SK-N-SH (cell line): Measurements from ENCODE around the gene TSHR. TPM values are rescaled to one million over a fixed set of nuclear protein-coding genes. Genes with fewer than 3 reads are reported as not detected.

Source experiments
- CTCF ChIA-PET: fragments of 300-600, 350-600 bp; formaldehyde crosslinking; extraction: SDS; loops from one replicate; lab custom pipeline; 2021; lab: Yijun Ruan, JAX
- POLR2A ChIA-PET: fragments of 350-600 bp; sonication (Branson Sonifier 250); formaldehyde crosslinking; extraction: SDS; loops from one replicate; lab custom pipeline; 2020; ENCODE audit warnings: antibody characterized with exemption, inconsistent platforms; lab: Yijun Ruan, JAX
- DNase-seq: peaks from one replicate; pipeline ENCODE4 v3.0.0; 2012
- H2AFZ ChIP-seq: fragments of 200-600 bp; sonication (generic); 2 replicates; pipeline ENCODE4 v1.8.1; 2016; ENCODE audit warnings: antibody characterized with exemption, mild to moderate bottlenecking, low read depth
- H3F3A ChIP-seq: fragments of 200-600 bp; sonication (generic); replicated peaks from 2 replicates; pipeline ENCODE3; 2016; ENCODE audit warnings: antibody characterized with exemption, mild to moderate bottlenecking; ENCODE audit not compliant: insufficient read depth
- H3K27ac ChIP-seq, 2 experiments: fragments of 200-500 bp in 1 of 2; fragments of 200-600 bp in 1 of 2; sonication (Bioruptor generic) in 1 of 2; sonication (generic), shearing (Covaris generic) in 1 of 2; 2 replicates each; pipeline versions ENCODE4 v1.5.1 to v1.6.1; 2014 to 2016; ENCODE audit warnings: low read depth in 2 of 2, inconsistent platforms in 1 of 2, low read length in 1 of 2, mild to moderate bottlenecking in 1 of 2, mixed read lengths in 1 of 2
- H3K27me3 ChIP-seq: fragments of 200-600 bp; sonication (generic), shearing (Covaris generic); 2 replicates; pipeline ENCODE4 v1.6.1; 2016; ENCODE audit warnings: mixed run types; ENCODE audit not compliant: insufficient read depth
- H3K36me3 ChIP-seq, 2 experiments: fragments of 200-500 bp in 1 of 2; fragments of 200-600 bp in 1 of 2; sonication (Bioruptor generic) in 1 of 2; sonication (generic) in 1 of 2; replicated peaks in 1 of 2; 2 replicates each; pipeline versions ENCODE3 to v1.5.1; 2014 to 2016; ENCODE audit warnings: low read length in 1 of 2, mild to moderate bottlenecking in 1 of 2; ENCODE audit not compliant: insufficient read depth in 2 of 2, control insufficient read depth in 1 of 2
- H3K4me1 ChIP-seq, 2 experiments: fragments of 200-500 bp in 1 of 2; fragments of 200-600 bp in 1 of 2; sonication (Bioruptor generic) in 1 of 2; sonication (generic), shearing (Covaris generic) in 1 of 2; 2 replicates each; pipeline versions ENCODE4 v1.5.1 to v1.6.1; 2014 to 2016; ENCODE audit warnings: low read depth in 1 of 2, low read length in 1 of 2, mixed run types in 1 of 2; ENCODE audit not compliant: insufficient read depth in 2 of 2, control insufficient read depth in 1 of 2
- H3K4me2 ChIP-seq: fragments of 200-600 bp; sonication (generic), shearing (Covaris generic); 2 replicates; pipeline ENCODE4 v1.6.1; 2017; ENCODE audit warnings: mixed run types
- H3K4me3 ChIP-seq, 2 experiments: fragments of 200-500 bp in 1 of 2; fragments of 200-600 bp in 1 of 2; sonication (Bioruptor generic) in 1 of 2; sonication (generic), shearing (Covaris generic) in 1 of 2; 2 replicates each; pipeline versions ENCODE4 v1.5.1 to v1.8.1; 2014 to 2016; ENCODE audit warnings: low read depth in 2 of 2, inconsistent platforms in 1 of 2, low read length in 1 of 2, mild to moderate bottlenecking in 1 of 2, mixed read lengths in 1 of 2, moderate library complexity in 1 of 2
- H3K79me2 ChIP-seq: fragments of 200-600 bp; sonication (generic); 2 replicates; pipeline ENCODE4 v1.8.1; 2017; ENCODE audit warnings: mild to moderate bottlenecking; ENCODE audit not compliant: insufficient read depth
- H3K9ac ChIP-seq: fragments of 200-600 bp; sonication (generic); 2 replicates; pipeline ENCODE4 v1.6.1; 2017; ENCODE audit warnings: mixed run types
- H3K9me2 ChIP-seq: fragments of 200-600 bp; sonication (generic); 2 replicates; pipeline ENCODE4 v1.6.1; 2017; ENCODE audit warnings: mixed run types
- H3K9me3 ChIP-seq: fragments of 200-600 bp; sonication (generic); 2 replicates; pipeline ENCODE4 v1.6.1; 2017; ENCODE audit warnings: mixed run types, mild to moderate bottlenecking, moderate library complexity
- H4K20me1 ChIP-seq: fragments of 200-600 bp; sonication (generic); 2 replicates; pipeline ENCODE4 v1.6.1; 2017; ENCODE audit warnings: mild to moderate bottlenecking, mixed run types; ENCODE audit not compliant: insufficient read depth
- FOSL2 ChIP-seq: IDR thresholded peaks from 2 replicates; pipeline ENCODE4 v1.4.0; 2012; ENCODE audit warnings: low read depth, mild to moderate bottlenecking, moderate library complexity, borderline replicate concordance
- FOXM1 ChIP-seq: IDR thresholded peaks from 2 replicates; pipeline ENCODE4 v1.4.0; 2012; ENCODE audit warnings: low read depth, mild to moderate bottlenecking
- GATA2 ChIP-seq: sonication (generic); formaldehyde crosslinking; IDR thresholded peaks from 2 replicates; pipeline ENCODE4 v1.5.0; 2020; ENCODE audit warnings: mild to moderate bottlenecking, missing genetic modification reagents
- NRF1 ChIP-seq: IDR thresholded peaks from 2 replicates; pipeline ENCODE4 v1.6.1; 2012; ENCODE audit warnings: low read depth, mild to moderate bottlenecking, low read length
- RCOR1 ChIP-seq: fragments of 150-350 bp; IDR thresholded peaks from 2 replicates; pipeline ENCODE4 v1.6.1; 2017; ENCODE audit warnings: antibody characterized with exemption, low read length
- TEAD4 ChIP-seq: IDR thresholded peaks from 2 replicates; pipeline ENCODE4 v1.4.0; 2012; ENCODE audit warnings: mild to moderate bottlenecking, borderline replicate concordance; ENCODE audit not compliant: insufficient read depth
- YY1 ChIP-seq: IDR thresholded peaks from 2 replicates; pipeline ENCODE4 v1.4.0; 2012; ENCODE audit warnings: low read depth, mild to moderate bottlenecking
- WGBS: methylation state at CpG from one replicate; pipeline ENCODE4 v1.1.6; 2017; ENCODE audit warnings: low lambda C conversion rate; 5-methylcytosine and 5-hydroxymethylcytosine counted together
- polyA plus RNA-seq, 3 experiments: library from polyadenylated mRNA; depleted of rRNA; stranded (reverse); fragments of >200 nt; gene quantifications; 2 replicates each; pipeline ENCODE4 v1.2.3, GENCODE V29; 2012
- TF ChIP-seq, protein P1 (sequence below): IDR thresholded peaks from 2 replicates; pipeline ENCODE4 v1.4.0; 2012; ENCODE audit warnings: low read depth
- TF ChIP-seq, protein P2 (sequence below): fragments of 150-350 bp; IDR thresholded peaks from 2 replicates; pipeline ENCODE4 v1.6.1; 2016; ENCODE audit warnings: mild to moderate bottlenecking, low read depth, low read length
- TF ChIP-seq, protein P3 (sequence below): IDR thresholded peaks from 2 replicates; pipeline ENCODE4; 2012

The TSHR gene
- polyA plus RNA-seq, 1 of the 3 experiments (the other 2 are of a cell fraction) = not detected

DNA sequence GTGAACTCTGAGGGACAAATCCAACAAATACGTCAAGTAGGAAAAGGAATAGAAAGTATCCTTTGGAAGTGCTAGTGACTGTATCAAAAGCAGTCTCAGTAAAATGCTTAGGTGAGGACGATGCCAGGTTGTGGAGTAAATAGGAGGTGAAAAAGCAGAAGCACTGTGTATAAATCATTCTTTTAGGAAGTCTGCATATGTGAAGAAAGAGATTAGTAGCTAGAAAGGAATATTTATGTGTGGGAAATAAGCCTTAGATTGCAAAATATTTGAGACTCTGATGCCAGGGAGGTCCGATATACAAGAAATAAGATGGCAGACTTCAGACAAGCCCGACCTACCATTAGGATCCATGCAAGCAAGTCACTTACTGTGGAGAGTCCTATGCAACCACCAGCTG, 21.7 kb upstream of the TSHR start:
- no peak for DNase-seq
- Histone ChIP-seq H3K4me2 (no peak overlapping the region), H3K79me2 (peaks cover 36% of the 10 kb centered on the region), H3K9me3 (no peaks in the 10 kb centered on the region), H3K9ac (no peak overlapping the region), H3K27ac (no peak overlapping the region), H3K27me3 (no peaks in the 10 kb centered on the region), H2AFZ (no peak overlapping the region)
- 91% methylated on average over 4 of the region's 4 CpGs for WGBS
- TF ChIP-seq NRF1 (no peak), FOXM1 (no peak), TEAD4 (no peak), YY1 (no peak), RCOR1 (no peak)
- TF ChIP-seq, protein P1, sequence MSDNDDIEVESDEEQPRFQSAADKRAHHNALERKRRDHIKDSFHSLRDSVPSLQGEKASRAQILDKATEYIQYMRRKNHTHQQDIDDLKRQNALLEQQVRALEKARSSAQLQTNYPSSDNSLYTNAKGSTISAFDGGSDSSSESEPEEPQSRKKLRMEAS = no peak
- TF ChIP-seq, all 33 proteins: peak for 0
- H3K36me3 ChIP-seq = peaks cover 0 to 4% of the 10 kb centered on the region in 2 experiments
- CTCF ChIA-PET = interaction anchor here (1.2 kb wide), 1 partner anchor 83 kb away, joined by 3 read pairs; no protein-coding TSS in a partner anchor
- H3K9me2 ChIP-seq = no peaks in the 10 kb centered on the region
- peaks cover 5% of the 10 kb centered on the region for H3F3A ChIP-seq
- POLR2A ChIA-PET = no interaction called here
- H4K20me1 ChIP-seq = no peaks in the 10 kb centered on the region
- no peak overlapping the region for H3K4me3 ChIP-seq
- H3K4me1 ChIP-seq = peaks cover 3 to 14% of the 10 kb centered on the region in 2 experiments; a peak in 3 of 4 replicates

DNA sequence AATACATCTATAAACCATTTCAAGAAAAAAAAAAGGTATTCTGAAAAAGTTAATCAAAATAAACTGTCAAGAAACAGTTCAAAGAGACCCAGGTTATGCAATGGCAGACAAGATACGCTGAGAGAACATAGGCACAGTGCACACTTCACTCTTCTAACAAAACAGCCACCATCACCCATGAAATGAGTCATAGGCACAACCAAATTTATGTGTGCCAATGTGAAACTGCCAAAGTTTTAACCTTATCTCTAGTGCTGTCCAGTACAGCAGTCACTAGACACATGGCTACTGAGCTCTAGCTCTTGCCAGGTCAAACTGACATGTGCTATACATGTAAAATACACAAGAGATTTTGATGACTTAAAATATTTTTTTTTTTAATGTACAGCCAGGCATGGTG, 15.3 kb upstream of the TSHR start:
- POLR2A ChIA-PET = interaction anchor here (0.7 kb wide), 1 partner anchor 10 kb away, joined by 3 read pairs; no protein-coding TSS in a partner anchor
- CTCF ChIA-PET = interaction anchor here (1.2 to 2.7 kb wide), 2 partner anchors 15 to 47 kb away, joined by 3 to 12 read pairs; partner anchors contain the start of gene TSHR
- Histone ChIP-seq H3K4me1 (peaks cover 0 to 8% of the 10 kb centered on the region in 2 experiments; a peak in 2 of 4 replicates), H3K9me3 (no peaks in the 10 kb centered on the region), H2AFZ (no peak overlapping the region), H3K9me2 (no peaks in the 10 kb centered on the region), H3K27me3 (no peaks in the 10 kb centered on the region), H3F3A (no peaks in the 10 kb centered on the region), H3K4me2 (no peak overlapping the region), H3K79me2 (peaks cover 29% of the 10 kb centered on the region), H3K4me3 (no peak overlapping the region), H4K20me1 (no peaks in the 10 kb centered on the region), H3K27ac (no peak overlapping the region), H3K36me3 (no peaks in the 10 kb centered on the region), H3K9ac (no peak overlapping the region)
- DNase-seq = no peak
- TF ChIP-seq, protein P2, sequence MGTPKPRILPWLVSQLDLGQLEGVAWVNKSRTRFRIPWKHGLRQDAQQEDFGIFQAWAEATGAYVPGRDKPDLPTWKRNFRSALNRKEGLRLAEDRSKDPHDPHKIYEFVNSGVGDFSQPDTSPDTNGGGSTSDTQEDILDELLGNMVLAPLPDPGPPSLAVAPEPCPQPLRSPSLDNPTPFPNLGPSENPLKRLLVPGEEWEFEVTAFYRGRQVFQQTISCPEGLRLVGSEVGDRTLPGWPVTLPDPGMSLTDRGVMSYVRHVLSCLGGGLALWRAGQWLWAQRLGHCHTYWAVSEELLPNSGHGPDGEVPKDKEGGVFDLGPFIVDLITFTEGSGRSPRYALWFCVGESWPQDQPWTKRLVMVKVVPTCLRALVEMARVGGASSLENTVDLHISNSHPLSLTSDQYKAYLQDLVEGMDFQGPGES = no peak
- TF ChIP-seq, protein P3, sequence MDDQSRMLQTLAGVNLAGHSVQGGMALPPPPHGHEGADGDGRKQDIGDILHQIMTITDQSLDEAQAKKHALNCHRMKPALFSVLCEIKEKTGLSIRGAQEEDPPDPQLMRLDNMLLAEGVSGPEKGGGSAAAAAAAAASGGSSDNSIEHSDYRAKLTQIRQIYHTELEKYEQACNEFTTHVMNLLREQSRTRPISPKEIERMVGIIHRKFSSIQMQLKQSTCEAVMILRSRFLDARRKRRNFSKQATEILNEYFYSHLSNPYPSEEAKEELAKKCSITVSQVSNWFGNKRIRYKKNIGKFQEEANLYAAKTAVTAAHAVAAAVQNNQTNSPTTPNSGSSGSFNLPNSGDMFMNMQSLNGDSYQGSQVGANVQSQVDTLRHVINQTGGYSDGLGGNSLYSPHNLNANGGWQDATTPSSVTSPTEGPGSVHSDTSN = no peak
- TF ChIP-seq GATA2 (CRISPR knock-in tag) (no peak), FOSL2 (no peak)
- 88% methylated on average over 1 of the region's 1 CpG for WGBS
